ENCODE data around the gene TNFSF13B.

Gene TNFSF13B

GRCh38 chr13:108350579-108350978 is 81.1 kb downstream of the TNFSF13B start:
- DNase-seq: no peak

GRCh38 chr13:108352599-108352998 is 83.1 kb downstream of the TNFSF13B start:
- DNase-seq: no peak

GRCh38 chr13:108357228-108357627 is 87.7 kb downstream of the TNFSF13B start:
- DNase-seq: no peak
